ENCODE results near the gene PYROXD2.
"Not testable (repeated sequence)": the region's sequence is repeated elsewhere in the genome, so short reads cannot be mapped to it uniquely, and the experiment has no call there.

Gene PYROXD2

GRCh38 chr10:98370831-98371820 lies 43.9 kb downstream of the PYROXD2 start:
- in situ Hi-C loops (cut with MboI; ENCODE audit: low sequenced_read_pairs): no loop called here

- in situ Hi-C loops (cut with MboI; ENCODE audit: low sequenced_read_pairs): no loop called here
Measured at GRCh38 chr10:98369801-98370200, 45.2 kb downstream of the PYROXD2 start.

DNA sequence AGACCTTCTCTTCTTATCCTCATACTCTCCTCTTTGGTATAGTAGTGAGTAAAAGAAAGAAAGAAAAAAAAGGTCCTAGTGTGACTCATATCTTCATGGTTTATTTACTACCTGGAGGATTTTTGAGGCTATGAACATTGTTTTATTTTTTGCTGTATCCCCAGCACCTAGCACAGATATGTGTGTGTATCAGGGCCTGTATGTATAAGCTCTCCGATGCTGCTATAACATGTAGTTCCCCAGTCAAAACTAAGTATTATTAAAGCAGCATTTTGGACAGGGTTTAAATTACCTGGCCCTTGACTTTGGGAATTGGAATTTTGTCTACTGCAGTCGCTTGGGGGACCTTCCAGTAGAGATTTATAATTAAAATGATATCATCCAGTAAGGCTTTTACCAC lies 46.3 kb downstream of the PYROXD2 start:
- in situ Hi-C loops (cut with MboI; ENCODE audit: low sequenced_read_pairs): no loop called here

- in situ Hi-C loops (cut with MboI; ENCODE audit: low sequenced_read_pairs): no loop called here
Measured at GRCh38 chr10:98367604-98368451, 47.2 kb downstream of the PYROXD2 start.

GRCh38 chr10:98366062-98366530 lies 48.9 kb downstream of the PYROXD2 start:
- in situ Hi-C loops (cut with MboI; ENCODE audit: low sequenced_read_pairs): no loop called here

DNA sequence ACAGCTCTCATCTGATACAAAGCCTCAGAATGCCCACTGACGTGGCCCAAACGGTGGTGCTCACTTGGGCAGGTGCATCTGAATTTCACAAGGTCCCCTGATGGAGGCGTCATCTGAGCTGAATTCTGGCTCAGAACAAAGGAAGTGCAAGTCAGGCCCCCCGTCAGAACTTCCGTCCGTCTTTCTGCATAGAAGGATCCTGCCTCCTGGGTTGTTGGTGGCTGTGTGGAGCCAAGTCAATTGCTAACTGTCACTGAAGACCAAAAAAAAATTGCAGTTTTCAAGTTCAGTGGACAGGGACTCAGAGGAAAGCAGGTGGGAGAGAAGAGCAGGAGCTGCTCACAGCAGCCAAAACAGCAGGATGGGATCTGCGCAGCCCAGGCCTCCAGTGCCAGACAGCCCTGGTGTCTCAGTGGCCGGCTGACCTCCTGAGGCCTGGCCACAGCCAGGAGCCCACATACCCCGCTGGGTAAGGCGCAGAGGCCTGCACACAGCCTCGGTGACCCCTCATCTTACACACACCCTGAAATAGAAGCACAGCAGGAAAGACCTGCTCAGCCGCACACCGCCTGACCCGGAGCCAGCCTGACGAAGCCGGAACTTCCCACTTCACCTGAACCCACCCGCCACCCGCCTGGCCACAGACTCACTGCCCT lies 49.4 kb downstream of the PYROXD2 start:
- in situ Hi-C loops (cut with MboI; ENCODE audit: low sequenced_read_pairs): no loop called here

DNA sequence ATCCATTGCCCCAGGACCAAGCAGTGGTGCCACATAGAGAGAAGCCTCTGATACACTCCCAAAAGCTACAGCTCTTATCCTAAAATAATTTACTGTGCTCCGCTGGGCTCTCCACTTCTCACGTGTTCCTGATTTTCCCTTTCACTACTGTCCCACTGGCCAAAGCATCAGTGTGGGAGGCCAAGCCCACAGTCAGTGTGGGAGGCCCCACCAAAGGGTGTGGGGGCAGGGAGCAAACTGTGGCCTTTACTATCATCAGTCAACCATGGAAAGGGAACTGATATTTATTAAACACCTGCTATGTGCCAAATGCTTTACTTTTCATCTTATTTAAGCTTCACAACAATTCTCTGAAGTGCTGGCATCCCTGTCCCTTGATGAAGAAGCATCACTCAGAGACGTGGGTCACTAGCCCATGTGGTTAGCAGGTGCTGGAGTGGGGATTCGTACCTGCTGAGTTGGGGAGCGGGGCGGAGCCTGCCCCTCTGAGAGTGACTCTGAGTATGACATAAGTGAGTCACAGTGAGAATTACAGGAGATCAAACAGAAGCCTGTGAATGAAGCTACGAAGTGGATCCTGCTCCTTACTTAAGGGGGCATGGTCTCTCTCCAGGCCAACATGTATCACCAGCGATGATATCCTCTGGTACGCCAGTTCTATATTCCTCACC lies 50.4 kb downstream of the PYROXD2 start:
- in situ Hi-C loops (cut with MboI; ENCODE audit: low sequenced_read_pairs): no loop called here

- in situ Hi-C loops (cut with MboI; ENCODE audit: low sequenced_read_pairs): no loop called here
Measured at GRCh38 chr10:98363220-98363619, 51.8 kb downstream of the PYROXD2 start.

DNA sequence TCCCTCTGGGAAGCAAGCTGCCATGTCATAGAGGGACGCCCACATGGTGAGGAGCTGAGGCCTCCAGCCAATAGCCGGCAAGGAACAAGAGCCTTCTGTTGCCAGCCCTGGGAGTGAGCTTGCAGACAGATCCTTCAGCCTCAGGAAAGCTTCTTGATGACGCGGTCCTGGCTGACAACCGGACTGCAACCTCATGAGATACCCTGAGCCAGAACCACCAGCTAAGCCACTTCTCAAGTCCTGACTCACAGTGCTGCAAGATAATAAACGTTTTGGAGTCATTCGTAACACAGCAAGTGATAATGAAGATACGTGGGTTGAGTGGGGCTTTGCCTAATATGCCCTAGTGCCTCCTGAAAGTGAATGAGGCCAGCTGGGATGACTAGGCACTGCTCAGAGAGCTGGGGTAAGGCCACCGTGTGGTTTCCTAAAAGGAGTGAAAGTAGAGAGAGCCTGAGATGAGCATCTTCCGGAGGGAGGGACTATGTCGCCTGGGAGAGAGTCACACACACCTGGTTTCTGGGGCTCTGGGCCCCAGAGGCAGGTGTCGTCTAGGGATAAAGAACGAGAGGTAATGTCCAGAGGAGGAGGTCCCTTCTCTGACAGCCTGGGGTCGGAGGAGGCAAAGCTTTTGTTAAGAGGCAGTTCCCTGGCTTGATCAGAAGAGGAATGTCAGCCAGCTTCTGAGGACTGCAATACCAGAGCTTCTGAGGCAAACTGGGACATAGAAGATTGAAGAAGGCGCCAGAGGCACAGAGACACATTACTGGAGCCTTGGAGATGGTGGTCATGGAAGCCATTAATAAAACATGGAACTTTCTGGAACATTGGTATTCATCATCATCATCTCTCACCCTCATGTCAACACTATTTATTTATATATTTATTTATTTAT lies 53.6 kb downstream of the PYROXD2 start:
- in situ Hi-C loops (cut with MboI; ENCODE audit: low sequenced_read_pairs): no loop called here

- in situ Hi-C loops (cut with MboI; ENCODE audit: low sequenced_read_pairs): no loop called here
Measured at GRCh38 chr10:98357194-98357822, 57.7 kb downstream of the PYROXD2 start.

DNA sequence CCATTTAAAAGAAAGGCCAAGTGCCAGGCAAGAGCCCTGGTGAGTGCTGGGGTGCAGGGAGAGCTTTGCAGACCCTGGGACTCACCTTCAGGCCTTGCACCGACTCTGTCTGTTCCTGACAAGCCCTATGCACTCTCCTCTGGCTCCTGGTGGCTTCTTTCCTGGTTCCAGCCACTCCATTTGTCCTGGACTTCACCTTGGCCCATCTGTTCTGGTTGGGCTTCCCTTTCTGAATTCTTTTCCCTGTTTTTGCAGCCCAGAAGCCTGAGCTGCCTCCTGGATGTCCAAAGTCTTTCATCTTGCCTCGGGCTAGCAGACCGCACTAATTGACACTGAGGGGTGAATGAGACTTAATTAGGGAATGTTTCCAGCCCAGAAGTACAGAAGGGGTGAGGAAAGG lies 60.5 kb downstream of the PYROXD2 start:
- in situ Hi-C loops (cut with MboI; ENCODE audit: low sequenced_read_pairs): no loop called here

- in situ Hi-C loops (cut with MboI; ENCODE audit: low sequenced_read_pairs): no loop called here
Measured at GRCh38 chr10:98353170-98353569, 61.8 kb downstream of the PYROXD2 start.

- in situ Hi-C loops (cut with MboI; ENCODE audit: low sequenced_read_pairs): no loop called here
Measured at GRCh38 chr10:98351831-98352402, 63.1 kb downstream of the PYROXD2 start.

DNA sequence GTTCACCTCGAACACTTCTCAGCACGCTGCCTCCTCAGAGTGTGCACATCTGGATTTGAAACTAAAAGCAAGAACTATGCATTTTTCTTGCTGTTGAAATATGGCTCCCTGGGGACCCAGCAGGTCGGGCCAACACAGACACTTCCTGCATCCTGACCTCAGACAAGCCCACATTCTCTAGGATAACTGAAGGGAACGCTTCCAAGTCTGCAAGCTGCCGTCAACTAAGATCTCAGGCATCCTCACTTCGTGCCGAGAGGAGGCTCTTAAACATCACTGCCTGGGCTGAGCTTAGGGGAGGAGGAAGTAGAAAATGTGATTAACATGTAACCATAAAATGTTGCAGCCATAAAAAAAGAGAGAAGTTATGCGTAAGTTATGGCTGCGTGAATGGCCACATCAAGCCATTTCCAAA lies 65.5 kb downstream of the PYROXD2 start:
- in situ Hi-C loops (cut with MboI; ENCODE audit: low sequenced_read_pairs): no loop called here

- in situ Hi-C loops (cut with MboI; ENCODE audit: low sequenced_read_pairs): no loop called here
Measured at GRCh38 chr10:98346847-98347246, 68.1 kb downstream of the PYROXD2 start.

- in situ Hi-C loops (cut with MboI; ENCODE audit: low sequenced_read_pairs): no loop called here
Measured at GRCh38 chr10:98344589-98345038, 70.4 kb downstream of the PYROXD2 start.

DNA sequence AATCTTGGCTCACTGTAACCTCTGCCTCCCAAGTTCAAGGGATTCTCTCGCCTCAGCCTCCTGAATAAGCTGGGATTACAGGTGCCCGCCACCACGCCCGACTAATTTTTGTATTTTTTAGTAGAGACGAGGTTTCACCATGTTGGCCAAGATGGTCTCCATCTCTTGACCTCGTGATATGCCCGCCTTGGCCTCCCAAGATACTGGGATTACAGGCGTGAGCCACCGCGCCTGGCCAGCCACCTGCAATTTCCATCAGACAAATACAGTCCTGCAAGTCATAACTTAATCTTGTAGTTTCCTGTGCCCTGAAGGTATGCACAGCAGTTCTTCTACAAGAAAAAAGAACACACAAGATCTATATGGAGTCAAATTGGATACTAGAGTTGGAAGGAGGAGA lies 73.3 kb downstream of the PYROXD2 start:
- in situ Hi-C loops (cut with MboI; ENCODE audit: low sequenced_read_pairs): not testable (repeated sequence)

DNA sequence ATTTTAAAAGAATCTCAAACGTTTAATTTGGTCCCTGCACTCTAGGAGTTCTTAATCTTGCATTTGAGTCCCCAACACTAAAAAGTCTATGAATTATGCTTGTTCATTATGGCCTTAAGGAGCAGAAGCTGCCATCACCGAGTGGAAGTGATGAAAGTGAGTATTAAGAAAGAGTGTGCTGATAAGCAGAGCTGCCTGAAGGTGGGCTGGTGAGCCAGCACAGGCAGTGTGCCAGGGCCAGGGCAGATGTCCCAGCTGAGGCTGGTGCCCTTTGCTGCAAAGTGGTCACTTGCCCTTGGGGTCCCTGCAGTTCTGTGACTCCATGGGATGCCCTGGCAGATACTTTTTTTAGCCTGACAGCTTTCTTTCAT lies 74.1 kb downstream of the PYROXD2 start:
- in situ Hi-C loops (cut with MboI; ENCODE audit: low sequenced_read_pairs): no loop called here
